Stimulated activated CD4-positive, alpha-beta T cell treated with anti-CD3 and anti-CD28 coated beads, Interleukin-1b, Interleukin-23, amount 100 ng/mL, for 1 hour (primary cell): ENCODE results near the gene RGS7BP.

Experiments used
- DNase-seq, 2 donors: peaks; one replicate each; pipeline ENCODE4 v3.0.0-alpha.2; 2020; ENCODE audit warnings: low read depth in 2 of 2

RGS7BP gene

DNA sequence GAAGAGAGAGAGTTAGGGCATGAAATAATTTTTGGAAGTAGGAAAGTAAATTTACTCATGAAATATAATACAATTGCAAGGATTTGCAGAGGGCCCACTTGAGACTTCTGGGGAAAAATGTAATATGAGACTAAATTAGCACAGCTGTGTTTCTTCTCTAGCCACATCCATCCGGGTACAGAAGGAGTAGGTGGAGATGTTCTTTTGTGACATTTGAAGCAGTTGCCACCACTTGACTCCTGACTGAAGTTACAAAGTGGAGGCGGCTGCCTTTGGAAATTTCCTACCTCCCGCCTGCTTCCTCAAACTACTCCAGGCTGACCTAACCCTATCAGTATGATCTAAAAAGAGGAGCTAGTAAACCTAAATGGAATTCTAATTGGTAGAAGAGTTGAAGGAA is 126.4 kb downstream of the RGS7BP start:
- no peak for DNase-seq

DNA sequence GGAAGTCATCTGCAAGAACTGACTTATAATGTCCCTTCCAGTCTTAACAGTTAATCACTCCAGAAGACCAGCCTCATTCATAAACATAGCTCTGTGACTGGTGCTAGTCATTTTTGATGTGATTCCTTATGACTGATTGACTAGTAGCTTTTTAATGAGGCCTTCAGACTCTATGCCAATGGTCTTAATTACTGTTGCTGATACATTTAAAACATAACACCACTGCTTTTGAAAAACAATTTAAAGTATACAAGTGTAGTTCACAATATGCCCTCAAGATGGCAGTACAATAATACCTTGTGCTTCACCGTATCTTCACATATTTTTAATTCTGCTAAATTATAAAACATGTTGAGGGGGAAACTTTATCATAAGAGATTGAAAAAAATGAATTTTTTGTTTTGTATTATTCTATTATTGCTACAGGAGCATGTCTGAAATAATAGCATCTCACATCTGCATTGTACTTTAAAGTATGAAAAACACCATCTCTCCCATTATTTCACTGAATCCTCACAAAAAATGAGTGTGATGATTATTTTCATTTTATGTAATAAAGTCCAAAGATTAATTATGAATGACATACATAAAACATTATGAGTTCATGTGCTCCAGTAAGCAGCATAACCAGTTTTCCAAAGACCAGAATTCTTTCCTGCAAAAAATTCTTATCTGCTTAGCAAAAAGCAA is 129.3 kb downstream of the RGS7BP start:
- no peak for DNase-seq

DNA sequence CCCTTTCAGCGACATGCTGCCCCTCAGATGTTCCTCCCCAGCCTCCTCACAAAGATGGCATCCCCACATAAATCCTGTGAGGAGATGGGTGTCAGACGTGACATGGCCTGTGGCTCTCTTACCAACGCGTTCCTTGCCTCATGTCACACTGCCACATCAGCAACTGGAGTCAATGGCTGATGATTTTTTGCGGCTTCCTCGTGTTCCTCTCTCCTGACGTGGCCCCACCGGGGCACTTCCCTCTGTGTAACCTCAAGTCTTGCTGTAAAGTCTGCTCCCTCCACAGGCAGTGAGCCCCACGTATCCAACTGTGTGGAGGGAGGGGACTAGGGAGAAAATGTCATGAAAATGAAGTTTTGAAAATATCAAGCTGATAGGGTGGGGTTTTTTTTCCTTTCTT is 131.3 kb downstream of the RGS7BP start:
- no peak for DNase-seq

DNA sequence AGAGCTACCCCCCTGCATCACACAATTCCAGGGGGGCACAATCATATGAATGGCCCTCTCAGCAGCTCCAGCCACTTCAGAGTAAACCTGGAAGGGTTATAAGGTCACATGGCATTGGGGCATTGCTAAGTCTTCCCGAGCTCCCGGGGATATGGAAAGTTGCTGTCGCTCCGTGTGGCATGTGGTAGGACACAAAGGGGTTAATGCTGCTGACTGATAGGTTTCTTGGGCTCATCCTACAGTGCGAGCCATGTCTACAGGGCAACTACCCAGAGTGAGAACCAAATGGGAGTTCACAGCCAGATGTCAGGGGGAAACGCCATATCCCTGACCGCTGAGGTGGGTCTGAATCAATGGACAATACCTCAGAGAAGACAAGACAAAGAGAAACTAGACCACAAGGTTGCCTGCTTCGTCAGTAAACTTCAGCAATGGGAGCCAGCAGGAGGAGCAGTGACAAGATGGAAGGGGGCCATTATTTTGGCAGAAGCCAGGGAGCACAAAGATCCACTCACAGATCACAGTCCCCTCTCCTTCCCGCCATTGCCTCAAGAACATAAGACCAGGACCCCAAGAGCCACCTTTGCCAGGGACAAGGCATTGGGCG is 132.1 kb downstream of the RGS7BP start:
- DNase-seq = no peak

DNA sequence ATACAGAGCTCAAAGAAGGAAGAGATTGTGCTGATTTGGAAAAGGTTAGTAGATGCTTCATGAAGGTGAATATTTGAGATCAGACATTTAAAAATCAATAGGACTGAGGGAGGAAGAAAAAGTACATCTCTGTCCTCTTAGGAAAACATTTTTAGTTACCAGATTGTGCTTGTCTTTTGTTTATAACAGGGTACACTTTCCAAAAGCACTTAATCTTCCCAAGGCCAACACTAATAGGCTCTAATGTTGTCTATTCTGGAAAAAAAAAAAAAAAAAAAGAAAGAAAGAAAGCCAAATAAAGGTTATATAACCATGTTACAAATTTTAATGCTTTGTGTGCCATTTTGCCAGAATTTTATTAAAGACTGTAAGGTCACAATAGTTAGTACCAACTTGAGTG is 139.0 kb downstream of the RGS7BP start:
- DNase-seq = no peak

DNA sequence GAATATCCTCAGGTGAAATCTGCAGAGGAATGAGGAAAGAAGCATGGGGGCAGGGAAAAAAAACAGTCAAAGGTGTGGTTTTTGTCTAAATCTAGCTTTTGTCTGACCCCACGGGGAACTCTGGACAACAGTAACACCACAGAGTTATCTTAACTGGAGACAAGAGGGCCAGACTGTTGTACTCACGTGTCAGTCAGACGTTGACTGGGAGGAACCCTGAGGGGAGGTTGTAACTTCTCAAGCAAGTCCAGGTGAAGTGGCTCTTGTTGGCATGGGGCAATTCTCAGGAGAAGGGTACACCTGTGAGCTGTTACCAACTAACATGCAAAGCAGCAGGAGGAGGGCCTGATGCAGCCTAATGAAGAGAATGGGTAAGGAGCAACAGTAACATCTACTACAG is 140.4 kb downstream of the RGS7BP start:
- no peak for DNase-seq

DNA sequence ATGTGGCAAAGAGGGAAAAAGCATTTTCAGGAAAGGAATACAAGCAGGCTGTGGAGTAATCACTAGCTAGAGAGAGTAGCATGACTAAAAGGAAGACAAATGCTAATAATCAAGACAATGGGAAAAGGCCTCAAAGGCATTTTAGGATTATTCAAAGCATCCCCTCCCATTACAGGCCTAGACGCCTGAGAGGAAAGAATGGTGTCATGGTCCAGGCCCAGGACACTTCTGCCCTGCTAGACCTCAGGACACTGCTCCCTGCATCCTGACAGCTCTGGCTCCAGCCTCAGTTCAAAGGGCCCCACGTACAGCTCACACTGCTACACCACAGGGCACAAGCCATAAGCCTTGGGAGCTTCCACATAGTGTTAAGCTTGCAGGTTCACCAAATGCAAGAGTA is 143.7 kb downstream of the RGS7BP start:
- DNase-seq = no peak

DNA sequence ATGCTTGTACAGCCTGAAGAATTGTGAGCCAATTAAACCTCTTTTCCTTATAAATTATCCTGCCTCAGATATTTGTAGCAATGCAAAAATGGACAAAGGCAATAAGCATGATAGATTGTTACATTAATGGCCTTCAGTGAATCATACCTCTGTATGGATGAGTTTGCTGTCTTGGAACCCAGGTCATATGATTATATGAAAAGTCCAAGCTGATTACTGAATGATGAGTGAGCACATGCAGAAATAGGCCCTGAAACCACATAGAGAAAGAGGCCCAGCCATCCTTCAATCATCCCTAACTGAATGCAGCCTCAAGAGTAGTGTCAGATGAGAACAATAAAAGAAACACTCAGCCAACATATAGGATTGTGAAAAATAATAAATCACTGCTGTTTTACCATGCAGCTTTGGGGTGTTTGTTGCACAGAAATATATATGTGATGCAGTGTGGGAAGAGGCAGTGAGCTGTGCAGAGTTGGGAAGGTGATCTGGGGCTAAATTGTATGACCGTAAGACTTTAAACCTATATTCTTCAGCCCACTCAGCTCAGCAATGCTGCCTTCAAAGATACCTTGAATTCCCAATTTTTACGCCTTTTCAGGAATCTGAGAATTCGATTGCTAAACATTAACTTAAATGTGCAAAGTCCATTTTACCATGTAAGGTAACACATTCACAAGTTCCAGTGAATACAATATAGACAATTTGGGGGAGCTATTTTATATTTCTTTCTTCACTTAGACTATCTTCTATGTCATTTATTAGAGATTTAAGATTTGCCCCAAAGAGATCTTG is 148.1 kb downstream of the RGS7BP start:
- DNase-seq = no peak

DNA sequence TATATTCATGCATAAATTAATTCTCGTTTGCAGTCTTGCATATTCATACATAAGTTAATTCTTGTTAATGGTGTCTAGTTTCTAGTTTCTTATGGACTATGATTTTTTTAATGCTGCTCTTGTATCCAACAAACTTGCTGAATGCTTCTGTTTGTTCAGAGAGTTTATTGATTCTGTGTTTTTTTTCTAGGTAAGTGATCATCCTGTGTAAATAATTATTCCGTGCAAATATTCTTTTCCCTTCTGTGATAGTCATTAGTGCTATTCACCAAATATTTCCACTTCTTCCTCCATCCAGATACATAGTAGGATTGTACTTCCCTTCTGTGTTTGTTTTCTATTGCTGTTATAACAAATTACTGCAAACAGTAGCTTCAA is 148.7 kb downstream of the RGS7BP start:
- no peak for DNase-seq

DNA sequence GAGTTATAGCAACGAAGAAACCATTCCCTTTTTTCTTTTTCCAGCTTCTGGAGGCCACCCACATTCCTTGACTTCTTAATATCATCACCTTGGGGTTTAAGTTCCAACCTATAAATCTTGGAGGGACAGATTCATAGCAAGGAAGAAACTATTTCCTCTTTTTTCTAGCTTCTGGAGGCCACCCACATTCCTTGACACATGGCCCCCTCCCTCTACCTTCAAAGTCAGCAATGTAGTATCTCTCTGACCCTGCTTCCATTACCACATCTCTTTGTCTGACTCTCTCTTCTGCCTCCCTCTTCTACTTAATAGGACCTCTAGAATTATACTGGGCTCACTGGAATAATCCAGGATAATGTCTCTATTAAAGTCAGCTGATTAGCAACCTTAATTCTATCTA is 149.8 kb downstream of the RGS7BP start:
- DNase-seq = no peak

DNA sequence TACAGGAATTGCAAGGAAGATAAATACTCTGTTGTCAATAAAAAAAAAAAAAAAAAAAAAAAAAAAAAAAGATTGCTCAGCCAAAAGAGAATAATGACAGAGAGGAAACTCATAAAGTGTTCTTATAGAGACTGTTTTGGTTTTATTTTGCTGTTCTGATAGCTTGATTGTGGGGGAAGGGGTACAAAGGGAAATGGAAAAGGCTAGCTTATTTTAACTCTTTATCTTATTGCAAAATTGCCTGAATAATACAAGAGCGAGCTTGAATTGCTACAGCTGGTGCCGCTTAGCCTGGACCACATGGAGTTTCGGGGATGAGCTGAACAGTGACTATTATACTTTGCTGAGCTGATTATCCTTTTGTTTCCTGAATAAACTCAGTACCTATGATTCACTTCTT is 153.5 kb downstream of the RGS7BP start:
- no peak for DNase-seq
